HepG2 (cell line): Measurements from ENCODE around the gene RCBTB1. TPM values are rescaled to one million over a fixed set of nuclear protein-coding genes. Genes with fewer than 3 reads are reported as not detected.

Experiments
- AGO2 ChIP-seq: fragments of 200-400 bp; formaldehyde crosslinking; optimal IDR thresholded peaks from 2 replicates; pipeline ENCODE3; 2017; ENCODE audit warnings: mild to moderate bottlenecking, low read depth, low read length, moderate library complexity
- ATM ChIP-seq: fragments of 450-650 bp; IDR thresholded peaks from 2 replicates; pipeline ENCODE4 v1.7.1; 2017; ENCODE audit warnings: mild to moderate bottlenecking, borderline replicate concordance
- CREB3 ChIP-seq: sonication (generic); formaldehyde crosslinking; IDR thresholded peaks from 2 replicates; pipeline ENCODE4 v1.5.0; 2020; ENCODE audit warnings: missing genetic modification reagents
- IRF2 ChIP-seq: IDR thresholded peaks from 2 replicates; pipeline ENCODE4 v1.6.1; 2018; ENCODE audit warnings: missing genetic modification reagents, missing compliant biosample characterization
- KLF12 ChIP-seq: sonication (generic); formaldehyde crosslinking; IDR thresholded peaks from 2 replicates; pipeline ENCODE4 v1.4.0; 2020; ENCODE audit warnings: missing genetic modification reagents, borderline replicate concordance
- LBX2 ChIP-seq: sonication (generic); formaldehyde crosslinking; IDR thresholded peaks from 2 replicates; pipeline ENCODE4 v1.5.0; 2020; ENCODE audit warnings: missing genetic modification reagents, mild to moderate bottlenecking, borderline replicate concordance
- MAX ChIP-seq: IDR thresholded peaks from 2 replicates; pipeline ENCODE4 v1.6.1; 2012; ENCODE audit warnings: inconsistent platforms
- RAD21 ChIP-seq: fragments of 450-650 bp; formaldehyde crosslinking; IDR thresholded peaks from 2 replicates; pipeline ENCODE4 v1.5.0; 2020; ENCODE audit warnings: mild to moderate bottlenecking
- RXRB ChIP-seq: IDR thresholded peaks from 2 replicates; pipeline ENCODE4 v1.6.1; 2016; ENCODE audit warnings: borderline replicate concordance, missing genetic modification reagents, missing compliant biosample characterization
- SALL1 ChIP-seq: sonication (generic); formaldehyde crosslinking; IDR thresholded peaks from 2 replicates; pipeline ENCODE4 v1.8.0; 2022; ENCODE audit warnings: mild to moderate bottlenecking, missing genetic modification reagents
- ZFY ChIP-seq: sonication (generic); formaldehyde crosslinking; IDR thresholded peaks from 2 replicates; pipeline ENCODE4 v1.4.0; 2020; ENCODE audit warnings: missing genetic modification reagents
- ZMAT3 ChIP-seq: sonication (generic); formaldehyde crosslinking; conservative IDR thresholded peaks from 2 replicates; pipeline ENCODE4 v1.7.0; 2021; ENCODE audit warnings: missing genetic modification reagents
- ZNF629 ChIP-seq: sonication (generic); formaldehyde crosslinking; conservative IDR thresholded peaks from 2 replicates; pipeline ENCODE4 v1.5.0; 2020; ENCODE audit warnings: missing genetic modification reagents
- ZNF687 ChIP-seq: sonication (generic); formaldehyde crosslinking; IDR thresholded peaks from 2 replicates; pipeline ENCODE4 v1.5.1; 2020; ENCODE audit warnings: mild to moderate bottlenecking, missing genetic modification reagents, moderate library complexity
- ZNF772 ChIP-seq: sonication (generic); formaldehyde crosslinking; IDR thresholded peaks from 2 replicates; pipeline ENCODE4 v1.5.0; 2020; ENCODE audit warnings: mild to moderate bottlenecking, missing genetic modification reagents
- ZXDC ChIP-seq: sonication (generic); formaldehyde crosslinking; IDR thresholded peaks from 2 replicates; pipeline ENCODE4 v1.5.0; 2020; ENCODE audit warnings: mild to moderate bottlenecking, missing genetic modification reagents
- polyA plus RNA-seq, 8 experiments: library from polyadenylated mRNA; depleted of rRNA in 3 of 8; stranded (reverse) in 7 of 8; unstranded in 1 of 8; fragments of >200 nt; fragmentation: Illumina TruSeq in 4 of 8; extraction: Trizol in 4 of 8; gene quantifications; 2 replicates each; pipeline versions ENCODE4 v1.2.1 to v1.2.3, GENCODE V29; 2011 to 2016; ENCODE audit warnings: low read depth in 4 of 8, missing spikeins in 1 of 8, mixed read lengths in 1 of 8; ENCODE audit not compliant: insufficient read depth in 1 of 8
- total RNA-seq, 5 experiments: library from RNA; depleted of rRNA; stranded (reverse); fragments of >200 nt; fragmentation: Illumina TruSeq; extraction: Trizol; gene quantifications; 2 replicates each; pipeline ENCODE4 v1.2.3, GENCODE V29; 2016; ENCODE audit warnings: low read depth in 1 of 5
- TF ChIP-seq, protein P1 (sequence below): sonication (generic); formaldehyde crosslinking; IDR thresholded peaks from 2 replicates; pipeline ENCODE4 v1.5.0; 2020; ENCODE audit warnings: mild to moderate bottlenecking, missing genetic modification reagents

RCBTB1 gene
- total and polyA plus RNA-seq, 2 of the 13 experiments (the other 11 are each of a cell fraction or from before 2014, with no cell fraction given) = 13.4 to 21.6 TPM

DNA sequence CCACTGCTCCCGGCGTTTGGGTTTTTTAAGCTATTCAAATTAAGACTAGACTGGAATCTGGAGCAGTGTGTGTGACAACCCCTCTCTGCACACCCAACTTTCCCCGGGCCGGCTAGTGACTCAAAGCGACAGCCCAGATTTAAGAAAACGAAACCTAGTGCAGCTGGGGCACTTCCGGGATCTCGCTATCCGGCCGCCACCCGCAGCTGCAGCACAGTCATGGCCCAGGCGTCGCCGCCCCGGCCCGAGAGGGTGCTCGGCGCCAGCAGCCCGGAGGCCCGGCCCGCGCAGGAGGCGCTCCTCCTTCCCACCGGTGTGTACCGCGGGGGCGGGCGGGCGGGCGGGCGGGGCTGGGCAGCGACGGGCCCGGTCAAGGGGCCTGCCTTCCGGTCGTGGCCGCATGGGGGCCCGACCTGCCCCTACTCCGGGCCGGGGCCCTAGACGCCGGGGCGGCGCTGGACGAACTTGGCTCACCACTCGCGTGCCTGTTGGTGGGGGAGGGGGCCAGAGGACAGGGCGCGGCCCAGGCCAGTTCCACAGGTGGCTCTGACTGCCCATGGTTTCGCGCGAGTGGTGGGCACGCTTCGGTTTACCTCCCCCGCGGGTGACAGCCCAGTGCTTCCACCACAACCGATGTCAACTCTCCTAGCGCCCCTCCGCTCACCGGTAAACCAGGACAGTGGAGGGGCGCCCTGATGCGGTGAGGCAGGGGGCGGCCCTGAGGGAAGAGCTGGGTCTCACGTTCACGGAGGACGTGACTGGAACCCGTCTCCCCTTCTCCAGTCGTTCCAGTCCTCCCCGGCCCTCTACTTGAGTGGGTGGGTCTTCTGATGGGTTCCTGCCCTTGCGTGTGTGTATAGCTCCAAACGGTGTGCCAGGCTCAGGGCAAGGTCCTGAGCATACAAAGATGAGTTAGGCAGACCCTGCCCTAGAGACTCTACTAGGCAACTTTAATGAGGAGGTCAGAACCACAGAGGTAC lies 89.3 kb downstream of the RCBTB1 start, which contains the start of gene PHF11 (continued):
- no peak for TF ChIP-seq IRF2 (CRISPR knock-in tag)
- TF ChIP-seq RXRB = no peak
- TF ChIP-seq ZMAT3 (CRISPR knock-in tag) = peak; percentile 45; the same call in 1 of the 2 replicates
- TF ChIP-seq ZXDC (CRISPR knock-in tag) = no peak
- peak; percentile 62 for TF ChIP-seq AGO2
- TF ChIP-seq ZNF772 (CRISPR knock-in tag) = peak; percentile 47; the same call in 1 of the 2 replicates
- no peak for TF ChIP-seq ATM
- TF ChIP-seq CREB3 = no peak
- TF ChIP-seq KLF12 = no peak
- TF ChIP-seq RAD21 = peak; percentile 35; the same call in 1 of the 2 replicates
- peak; percentile 82; the same call in 1 of the 2 replicates for TF ChIP-seq MAX
- TF ChIP-seq ZNF687 (CRISPR knock-in tag) = peak; percentile 90
- TF ChIP-seq ZFY = peak; percentile 86
- peak; percentile 82 for TF ChIP-seq SALL1 (CRISPR knock-in tag)
- TF ChIP-seq ZNF629 (CRISPR knock-in tag) = no peak
- TF ChIP-seq LBX2 = no peak
- TF ChIP-seq, protein P1, sequence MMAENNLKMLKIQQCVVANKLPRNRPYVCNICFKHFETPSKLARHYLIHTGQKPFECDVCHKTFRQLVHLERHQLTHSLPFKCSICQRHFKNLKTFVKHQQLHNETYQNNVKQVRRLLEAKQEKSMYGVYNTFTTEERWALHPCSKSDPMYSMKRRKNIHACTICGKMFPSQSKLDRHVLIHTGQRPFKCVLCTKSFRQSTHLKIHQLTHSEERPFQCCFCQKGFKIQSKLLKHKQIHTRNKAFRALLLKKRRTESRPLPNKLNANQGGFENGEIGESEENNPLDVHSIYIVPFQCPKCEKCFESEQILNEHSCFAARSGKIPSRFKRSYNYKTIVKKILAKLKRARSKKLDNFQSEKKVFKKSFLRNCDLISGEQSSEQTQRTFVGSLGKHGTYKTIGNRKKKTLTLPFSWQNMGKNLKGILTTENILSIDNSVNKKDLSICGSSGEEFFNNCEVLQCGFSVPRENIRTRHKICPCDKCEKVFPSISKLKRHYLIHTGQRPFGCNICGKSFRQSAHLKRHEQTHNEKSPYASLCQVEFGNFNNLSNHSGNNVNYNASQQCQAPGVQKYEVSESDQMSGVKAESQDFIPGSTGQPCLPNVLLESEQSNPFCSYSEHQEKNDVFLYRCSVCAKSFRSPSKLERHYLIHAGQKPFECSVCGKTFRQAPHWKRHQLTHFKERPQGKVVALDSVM (CRISPR knock-in tag) = peak; percentile 14; the same call in 1 of the 2 replicates
